HepG2 (cell line): ENCODE results near the gene OXSM. TPM values are rescaled to one million over a fixed set of nuclear protein-coding genes. Genes with fewer than 3 reads are reported as not detected.

Source experiments
- CBX1 ChIP-seq: IDR thresholded peaks from one replicate; pipeline ENCODE4 v1.6.1; 2016; ENCODE audit warnings: antibody characterized with exemption, low read depth
- FIP1L1 ChIP-seq: fragments of 200-400 bp; formaldehyde crosslinking; IDR thresholded peaks from 2 replicates; pipeline ENCODE4 v1.6.1; 2018; ENCODE audit warnings: low read depth, mild to moderate bottlenecking, low read length, moderate library complexity, borderline replicate concordance; ENCODE audit not compliant: insufficient read depth
- HHEX ChIP-seq: IDR thresholded peaks from 2 replicates; pipeline ENCODE4 v1.6.1; 2016; ENCODE audit warnings: control low read depth
- JUN ChIP-seq: sonication (generic); formaldehyde crosslinking; IDR thresholded peaks from 2 replicates; pipeline ENCODE4 v1.4.0; 2020; ENCODE audit warnings: mild to moderate bottlenecking, missing genetic modification reagents
- KDM6A ChIP-seq: IDR thresholded peaks from 2 replicates; pipeline ENCODE4 v1.6.1; 2016; ENCODE audit warnings: low read depth
- MBNL3 ChIP-seq: fragments of 250-450 bp; sonication (Bioruptor Pico); conservative IDR thresholded peaks from 2 replicates; pipeline ENCODE4 v1.8.0; 2022; ENCODE audit warnings: mild to moderate bottlenecking, inconsistent platforms
- NKX3-1 ChIP-seq: sonication (generic); formaldehyde crosslinking; IDR thresholded peaks from 2 replicates; pipeline ENCODE4 v1.5.0; 2020; ENCODE audit warnings: missing genetic modification reagents
- NRL ChIP-seq: sonication (generic); formaldehyde crosslinking; IDR thresholded peaks from 2 replicates; pipeline ENCODE4 v1.5.0; 2020; ENCODE audit warnings: missing genetic modification reagents, mild to moderate bottlenecking, moderate library complexity, borderline replicate concordance
- POLR2A ChIP-seq, 2 experiments: IDR thresholded peaks; 2 replicates each; pipeline ENCODE4 v1.6.1; 2011; ENCODE audit warnings: low read depth in 2 of 2, low read length in 2 of 2, mild to moderate bottlenecking in 1 of 2, moderate library complexity in 1 of 2; ENCODE audit not compliant: insufficient read depth in 1 of 2
- RBM39 ChIP-seq: fragments of 200-400 bp; formaldehyde crosslinking; IDR thresholded peaks from one replicate; pipeline ENCODE4 v1.6.1; 2018; ENCODE audit warnings: antibody characterized with exemption, mild to moderate bottlenecking, low read depth, low read length; ENCODE audit not compliant: poor library complexity, severe bottlenecking
- SP2 ChIP-seq: sonication (generic); formaldehyde crosslinking; IDR thresholded peaks from 2 replicates; pipeline ENCODE4 v1.5.1; 2020; ENCODE audit warnings: mild to moderate bottlenecking, missing genetic modification reagents
- SRY ChIP-seq: sonication (generic); formaldehyde crosslinking; IDR thresholded peaks from 2 replicates; pipeline ENCODE4 v1.8.0; 2022; ENCODE audit warnings: mild to moderate bottlenecking, missing genetic modification reagents
- TEAD3 ChIP-seq: optimal IDR thresholded peaks from 2 replicates; pipeline ENCODE3; 2016; ENCODE audit warnings: borderline replicate concordance
- U2AF1 ChIP-seq: fragments of 200-400 bp; formaldehyde crosslinking; optimal IDR thresholded peaks from 2 replicates; pipeline ENCODE3; 2017; ENCODE audit warnings: mild to moderate bottlenecking, low read depth, low read length
- ZBTB7A ChIP-seq: sonication (generic); formaldehyde crosslinking; IDR thresholded peaks from 2 replicates; pipeline ENCODE4 v1.8.0; 2022; ENCODE audit warnings: mild to moderate bottlenecking, missing genetic modification reagents
- ZFP90 ChIP-seq: sonication (generic); formaldehyde crosslinking; IDR thresholded peaks from 2 replicates; pipeline ENCODE4 v1.8.0; 2022; ENCODE audit warnings: missing genetic modification reagents, mild to moderate bottlenecking, inconsistent platforms, borderline replicate concordance
- ZNF709 ChIP-seq: sonication (generic); formaldehyde crosslinking; IDR thresholded peaks from 2 replicates; pipeline ENCODE4 v1.5.0; 2020; ENCODE audit warnings: mild to moderate bottlenecking, missing genetic modification reagents
- ZNF83 ChIP-seq: sonication (generic); formaldehyde crosslinking; IDR thresholded peaks from 2 replicates; pipeline ENCODE4 v1.4.0; 2020; ENCODE audit warnings: missing genetic modification reagents, mild to moderate bottlenecking, borderline replicate concordance
- polyA plus RNA-seq, 8 experiments: library from polyadenylated mRNA; depleted of rRNA in 3 of 8; stranded (reverse) in 7 of 8; unstranded in 1 of 8; fragments of >200 nt; fragmentation: Illumina TruSeq in 4 of 8; extraction: Trizol in 4 of 8; gene quantifications; 2 replicates each; pipeline versions ENCODE4 v1.2.1 to v1.2.3, GENCODE V29; 2011 to 2016; ENCODE audit warnings: low read depth in 4 of 8, missing spikeins in 1 of 8, mixed read lengths in 1 of 8; ENCODE audit not compliant: insufficient read depth in 1 of 8
- total RNA-seq, 5 experiments: library from RNA; depleted of rRNA; stranded (reverse); fragments of >200 nt; fragmentation: Illumina TruSeq; extraction: Trizol; gene quantifications; 2 replicates each; pipeline ENCODE4 v1.2.3, GENCODE V29; 2016; ENCODE audit warnings: low read depth in 1 of 5
- TF ChIP-seq, protein P1 (sequence below): sonication (generic); formaldehyde crosslinking; IDR thresholded peaks from 2 replicates; pipeline ENCODE4 v1.4.0; 2020; ENCODE audit warnings: missing genetic modification reagents, borderline replicate concordance
- TF ChIP-seq, protein P2 (sequence below): IDR thresholded peaks from 2 replicates; pipeline ENCODE4 v1.6.1; 2018; ENCODE audit warnings: missing genetic modification reagents, mild to moderate bottlenecking, missing compliant biosample characterization
- TF ChIP-seq, protein P3 (sequence below): IDR thresholded peaks from 2 replicates; pipeline ENCODE4 v1.4.0; 2020; ENCODE audit warnings: mild to moderate bottlenecking, missing genetic modification reagents

The OXSM gene
- total and polyA plus RNA-seq, 2 of the 13 experiments (the other 11 are each of a cell fraction or from before 2014, with no cell fraction given), result 18.2 to 34.4 TPM

DNA sequence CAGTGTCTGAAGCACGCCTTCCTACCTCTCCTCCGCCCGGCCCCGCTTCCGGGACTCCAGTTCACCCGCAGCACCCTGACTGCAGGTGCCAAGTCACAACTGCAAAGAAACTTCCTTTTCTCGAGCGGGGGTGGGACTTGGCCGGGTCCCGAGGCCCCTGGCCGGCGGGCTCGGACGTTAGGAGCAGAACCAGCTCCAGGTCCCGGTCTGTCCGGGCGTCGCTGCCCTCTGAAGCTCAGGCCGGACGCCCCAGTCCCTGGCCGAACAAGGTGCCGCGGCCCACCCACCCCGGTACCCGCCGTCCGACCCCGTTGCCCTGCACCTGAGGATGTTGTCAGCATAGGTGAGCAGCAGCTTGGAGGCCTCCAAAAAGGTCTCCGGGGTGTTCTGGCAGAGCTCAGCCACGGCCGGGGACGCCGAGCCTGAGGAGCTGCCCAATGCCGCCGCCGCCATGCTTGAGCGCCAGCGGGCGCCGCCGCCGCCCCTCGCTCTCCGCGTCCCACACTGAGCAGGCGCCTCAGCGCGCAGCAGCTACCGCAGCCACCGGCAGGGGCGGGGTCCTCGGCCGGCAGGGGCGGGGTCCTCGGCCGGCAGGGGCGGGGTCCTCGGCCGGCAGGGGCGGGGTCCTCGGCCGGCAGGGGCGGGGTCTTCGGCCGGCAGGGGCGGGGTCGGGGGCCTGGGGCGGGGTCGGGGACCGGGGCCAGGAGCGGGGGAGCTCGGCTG, 6.8 kb upstream of the OXSM start, which contains the start of gene NGLY1 (continued):
- TF ChIP-seq U2AF1 (no peak), ZBTB7A (no peak; the same call in 1 of the 2 replicates), HHEX (no peak), SP2 (CRISPR knock-in tag) (no peak), NKX3-1 (peak; percentile 57; the same call in 1 of the 2 replicates), CBX1 (no peak), ZNF709 (CRISPR knock-in tag) (no peak), POLR2A (IDR thresholded peaks at IDR 0.05; ENCODE audit: insufficient read depth in 1 of 2, low read depth in 2 of 2, low read length in 2 of 2) (peak; percentile 75 to 93), ZNF83 (CRISPR knock-in tag) (no peak), NRL (CRISPR knock-in tag) (peak; percentile 80; the same call in 1 of the 2 replicates), RBM39 (peak; percentile 61), FIP1L1 (no peak), MBNL3 (CRISPR knock-in tag) (no peak), SRY (CRISPR knock-in tag) (0 out of 2 replicates have a peak, but pooled peaks have one; percentile 39), JUN (CRISPR knock-in tag) (no peak), KDM6A (CRISPR knock-in tag) (no peak), ZFP90 (CRISPR knock-in tag) (peak; percentile 75), TEAD3 (CRISPR knock-in tag) (no peak)
- TF ChIP-seq, protein P1, sequence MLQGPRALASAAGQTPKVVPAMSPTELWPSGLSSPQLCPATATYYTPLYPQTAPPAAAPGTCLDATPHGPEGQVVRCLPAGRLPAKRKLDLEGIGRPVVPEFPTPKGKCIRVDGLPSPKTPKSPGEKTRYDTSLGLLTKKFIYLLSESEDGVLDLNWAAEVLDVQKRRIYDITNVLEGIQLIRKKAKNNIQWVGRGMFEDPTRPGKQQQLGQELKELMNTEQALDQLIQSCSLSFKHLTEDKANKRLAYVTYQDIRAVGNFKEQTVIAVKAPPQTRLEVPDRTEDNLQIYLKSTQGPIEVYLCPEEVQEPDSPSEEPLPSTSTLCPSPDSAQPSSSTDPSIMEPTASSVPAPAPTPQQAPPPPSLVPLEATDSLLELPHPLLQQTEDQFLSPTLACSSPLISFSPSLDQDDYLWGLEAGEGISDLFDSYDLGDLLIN (CRISPR knock-in tag), result 0 out of 2 replicates have a peak, but pooled peaks have one; percentile 11
- TF ChIP-seq, protein P2, sequence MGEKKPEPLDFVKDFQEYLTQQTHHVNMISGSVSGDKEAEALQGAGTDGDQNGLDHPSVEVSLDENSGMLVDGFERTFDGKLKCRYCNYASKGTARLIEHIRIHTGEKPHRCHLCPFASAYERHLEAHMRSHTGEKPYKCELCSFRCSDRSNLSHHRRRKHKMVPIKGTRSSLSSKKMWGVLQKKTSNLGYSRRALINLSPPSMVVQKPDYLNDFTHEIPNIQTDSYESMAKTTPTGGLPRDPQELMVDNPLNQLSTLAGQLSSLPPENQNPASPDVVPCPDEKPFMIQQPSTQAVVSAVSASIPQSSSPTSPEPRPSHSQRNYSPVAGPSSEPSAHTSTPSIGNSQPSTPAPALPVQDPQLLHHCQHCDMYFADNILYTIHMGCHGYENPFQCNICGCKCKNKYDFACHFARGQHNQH (CRISPR knock-in tag), result peak; percentile 22; the same call in 1 of the 2 replicates
- TF ChIP-seq, protein P3, sequence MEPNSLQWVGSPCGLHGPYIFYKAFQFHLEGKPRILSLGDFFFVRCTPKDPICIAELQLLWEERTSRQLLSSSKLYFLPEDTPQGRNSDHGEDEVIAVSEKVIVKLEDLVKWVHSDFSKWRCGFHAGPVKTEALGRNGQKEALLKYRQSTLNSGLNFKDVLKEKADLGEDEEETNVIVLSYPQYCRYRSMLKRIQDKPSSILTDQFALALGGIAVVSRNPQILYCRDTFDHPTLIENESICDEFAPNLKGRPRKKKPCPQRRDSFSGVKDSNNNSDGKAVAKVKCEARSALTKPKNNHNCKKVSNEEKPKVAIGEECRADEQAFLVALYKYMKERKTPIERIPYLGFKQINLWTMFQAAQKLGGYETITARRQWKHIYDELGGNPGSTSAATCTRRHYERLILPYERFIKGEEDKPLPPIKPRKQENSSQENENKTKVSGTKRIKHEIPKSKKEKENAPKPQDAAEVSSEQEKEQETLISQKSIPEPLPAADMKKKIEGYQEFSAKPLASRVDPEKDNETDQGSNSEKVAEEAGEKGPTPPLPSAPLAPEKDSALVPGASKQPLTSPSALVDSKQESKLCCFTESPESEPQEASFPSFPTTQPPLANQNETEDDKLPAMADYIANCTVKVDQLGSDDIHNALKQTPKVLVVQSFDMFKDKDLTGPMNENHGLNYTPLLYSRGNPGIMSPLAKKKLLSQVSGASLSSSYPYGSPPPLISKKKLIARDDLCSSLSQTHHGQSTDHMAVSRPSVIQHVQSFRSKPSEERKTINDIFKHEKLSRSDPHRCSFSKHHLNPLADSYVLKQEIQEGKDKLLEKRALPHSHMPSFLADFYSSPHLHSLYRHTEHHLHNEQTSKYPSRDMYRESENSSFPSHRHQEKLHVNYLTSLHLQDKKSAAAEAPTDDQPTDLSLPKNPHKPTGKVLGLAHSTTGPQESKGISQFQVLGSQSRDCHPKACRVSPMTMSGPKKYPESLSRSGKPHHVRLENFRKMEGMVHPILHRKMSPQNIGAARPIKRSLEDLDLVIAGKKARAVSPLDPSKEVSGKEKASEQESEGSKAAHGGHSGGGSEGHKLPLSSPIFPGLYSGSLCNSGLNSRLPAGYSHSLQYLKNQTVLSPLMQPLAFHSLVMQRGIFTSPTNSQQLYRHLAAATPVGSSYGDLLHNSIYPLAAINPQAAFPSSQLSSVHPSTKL (CRISPR knock-in tag), result peak; percentile 46; the same call in 1 of the 2 replicates
